Effector CD8-positive, alpha-beta T cell (primary cell): ENCODE results near the gene NEDD9.

Experiments used
- DNase-seq: peaks from one replicate; lab custom pipeline; 2025; lab: John Stamatoyannopoulos, UW

Gene NEDD9

DNA sequence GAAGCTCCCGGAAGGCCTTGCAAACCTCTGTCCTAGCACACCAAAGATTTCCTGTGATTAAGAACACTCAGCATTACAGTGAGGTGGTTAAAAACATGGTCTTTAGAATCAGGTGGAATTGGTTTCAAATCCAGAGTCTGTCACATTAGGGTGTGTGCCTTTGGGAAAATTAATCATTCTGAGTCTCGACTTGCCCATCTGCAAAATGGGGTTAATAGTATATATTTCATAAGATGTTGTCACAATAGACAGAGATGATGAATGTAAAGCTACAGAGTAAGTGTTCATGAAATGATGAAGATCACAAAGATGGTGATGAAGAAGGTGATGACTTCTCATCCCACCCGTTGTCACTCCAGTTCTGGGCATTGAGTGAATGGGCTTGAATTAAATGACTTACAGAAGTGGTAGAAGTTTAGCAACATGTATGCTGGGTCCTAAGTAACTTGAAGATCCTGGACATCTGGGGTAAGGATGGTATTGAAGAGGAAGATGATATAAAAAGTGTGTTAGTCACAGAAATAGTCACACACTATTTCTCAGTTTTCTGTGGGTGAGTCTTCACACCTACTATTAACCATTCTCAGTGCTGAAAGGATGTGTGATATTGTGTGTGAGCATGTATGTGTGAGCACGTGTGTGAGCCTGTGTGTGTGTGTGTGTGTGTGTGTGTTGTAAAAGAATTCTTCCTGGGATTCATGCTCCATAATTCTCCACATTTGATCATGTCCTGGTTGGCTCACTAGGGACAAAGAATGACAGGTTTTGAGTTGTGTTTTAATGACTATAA is 28.0 kb upstream of the NEDD9 start:
- no peak for DNase-seq

DNA sequence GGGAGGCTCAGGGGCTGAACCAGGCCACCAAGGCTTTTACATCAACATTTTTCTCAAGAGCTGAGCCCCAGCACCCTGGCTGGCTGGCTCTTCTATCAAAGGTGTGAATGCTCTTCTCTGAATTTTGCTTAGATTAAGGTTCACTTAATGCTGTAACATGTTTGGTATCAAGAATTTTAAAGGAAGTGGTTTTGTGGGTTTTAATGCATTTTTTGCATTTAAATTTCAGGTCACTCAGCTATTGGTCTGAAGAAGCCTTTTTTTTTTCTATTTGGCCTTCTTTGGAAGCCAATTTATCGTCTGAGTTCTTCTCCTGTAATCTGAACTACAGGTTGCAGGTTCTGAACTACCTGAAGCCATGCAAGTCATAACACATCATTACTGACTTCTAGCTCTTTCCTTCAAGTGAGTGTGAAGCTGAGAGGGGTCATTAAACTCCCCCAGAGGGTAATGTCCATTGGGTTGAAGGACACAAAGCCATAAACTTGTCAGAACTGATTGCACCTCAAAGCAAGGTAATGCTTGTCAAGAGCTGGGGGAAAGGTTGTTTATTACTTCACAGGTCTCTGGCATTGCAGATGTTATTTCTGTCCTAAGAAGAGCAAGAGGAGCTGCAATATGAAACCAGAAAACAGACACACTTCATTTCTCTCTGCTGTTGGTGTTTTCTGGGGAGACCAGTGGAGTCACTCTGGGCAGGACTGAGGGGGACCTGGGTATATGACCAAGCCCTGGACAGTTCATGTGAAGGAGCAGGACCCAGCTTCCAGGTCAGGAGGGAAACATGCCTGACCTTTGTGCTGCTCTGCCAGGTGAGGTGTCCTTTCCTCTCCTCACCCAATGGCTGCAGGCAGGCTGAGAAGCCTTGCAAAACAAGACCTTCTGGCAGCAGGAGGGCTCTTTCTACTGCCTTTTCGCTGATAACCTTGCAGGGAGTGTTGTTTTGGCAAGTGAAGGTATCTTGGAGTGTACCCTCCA is 26.1 kb upstream of the NEDD9 start:
- no peak for DNase-seq

DNA sequence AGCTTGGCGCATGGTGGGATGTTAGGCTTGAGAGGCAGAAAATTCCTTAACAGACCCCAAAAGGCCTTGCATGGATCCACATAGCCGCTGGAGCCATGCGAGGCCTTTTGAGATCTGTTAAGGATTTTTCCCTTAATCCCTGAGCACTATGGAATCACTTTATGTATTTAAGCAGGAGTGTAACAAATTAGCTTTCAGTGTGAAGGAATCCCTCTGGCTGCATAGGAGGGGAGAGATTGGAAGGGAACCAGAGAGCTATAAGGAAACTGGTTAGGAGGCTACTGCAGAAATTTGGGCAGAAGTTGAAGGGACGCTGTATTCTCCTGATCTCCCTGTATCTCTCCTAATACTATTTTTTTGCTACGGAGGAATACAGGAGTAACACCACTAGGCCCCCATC is 23.1 kb upstream of the NEDD9 start:
- no peak for DNase-seq

DNA sequence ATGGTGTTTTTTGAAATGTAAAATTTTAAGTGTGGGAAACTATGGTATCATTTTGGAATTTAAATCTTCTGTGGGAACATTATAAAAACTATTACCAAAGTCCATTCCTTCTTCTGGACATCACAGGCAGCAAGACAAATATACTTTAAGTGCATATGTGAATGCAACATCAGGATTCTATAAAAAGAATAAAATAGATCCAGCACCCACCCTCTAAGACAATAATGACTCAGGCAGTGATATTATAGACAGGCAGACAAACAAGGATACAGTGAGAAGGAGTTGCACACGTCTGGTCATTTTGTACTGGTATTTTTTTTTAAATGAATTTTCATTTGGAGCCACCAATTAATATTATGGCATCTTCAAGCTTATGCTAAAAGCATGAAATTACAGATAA is 21.1 kb upstream of the NEDD9 start:
- DNase-seq, result no peak

DNA sequence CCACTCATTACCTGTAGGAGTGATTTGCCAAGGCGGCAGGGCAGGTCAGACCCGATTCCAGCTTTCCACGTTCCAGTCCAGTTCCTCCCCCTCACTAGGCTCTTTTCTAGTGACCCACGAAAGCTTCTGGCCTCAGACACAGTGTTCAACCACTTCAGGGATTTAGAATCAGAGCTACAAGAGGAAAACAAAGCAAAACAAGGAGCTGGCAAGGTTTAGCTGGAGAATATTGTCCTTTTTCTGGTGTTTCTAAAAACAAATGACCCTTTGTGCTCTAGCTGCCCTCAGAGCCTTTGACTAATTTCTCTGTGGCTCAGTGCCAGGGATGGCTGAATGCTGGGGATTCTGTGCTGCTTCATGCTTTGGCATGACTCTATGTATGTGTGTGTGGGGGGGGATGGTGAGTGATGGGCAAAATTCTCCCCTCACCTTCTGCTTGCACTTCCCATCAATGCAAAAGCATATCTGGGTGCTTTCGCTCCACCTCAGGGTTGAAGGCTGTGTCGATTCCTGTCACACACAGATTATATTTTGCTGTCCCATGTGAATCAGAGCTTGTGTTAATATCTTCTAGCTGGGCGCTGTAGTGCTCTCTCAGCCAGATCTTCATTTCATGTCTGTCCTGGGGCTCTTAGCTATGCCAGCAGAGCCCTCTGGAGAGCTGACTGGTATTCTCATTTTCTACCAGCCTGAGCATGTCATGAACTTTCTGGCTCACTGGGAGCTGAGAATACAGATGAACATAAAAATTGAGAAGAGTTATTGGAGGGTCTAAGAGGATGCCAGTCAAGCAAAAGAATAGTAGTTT is 19.3 kb upstream of the NEDD9 start:
- DNase-seq, result no peak

DNA sequence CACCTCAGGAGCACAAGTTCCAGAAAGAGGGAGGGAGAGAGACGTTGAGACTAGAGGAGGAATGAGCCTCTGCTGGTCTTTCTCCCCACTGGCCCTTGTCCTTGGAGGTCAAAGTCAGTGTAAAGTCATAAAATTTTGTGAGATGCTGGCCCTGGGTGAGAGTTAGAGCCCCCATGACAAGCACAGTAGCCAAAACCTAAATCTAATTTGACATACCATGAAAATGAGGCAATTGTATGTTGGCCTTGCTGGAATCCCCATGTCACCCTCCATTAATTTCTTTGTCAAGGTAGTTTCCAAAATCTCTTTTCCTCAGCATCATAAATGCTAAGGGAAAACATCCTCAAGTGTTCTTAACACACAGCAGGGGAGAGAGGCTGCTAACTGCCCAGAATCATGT is 17.6 kb upstream of the NEDD9 start:
- no peak for DNase-seq

DNA sequence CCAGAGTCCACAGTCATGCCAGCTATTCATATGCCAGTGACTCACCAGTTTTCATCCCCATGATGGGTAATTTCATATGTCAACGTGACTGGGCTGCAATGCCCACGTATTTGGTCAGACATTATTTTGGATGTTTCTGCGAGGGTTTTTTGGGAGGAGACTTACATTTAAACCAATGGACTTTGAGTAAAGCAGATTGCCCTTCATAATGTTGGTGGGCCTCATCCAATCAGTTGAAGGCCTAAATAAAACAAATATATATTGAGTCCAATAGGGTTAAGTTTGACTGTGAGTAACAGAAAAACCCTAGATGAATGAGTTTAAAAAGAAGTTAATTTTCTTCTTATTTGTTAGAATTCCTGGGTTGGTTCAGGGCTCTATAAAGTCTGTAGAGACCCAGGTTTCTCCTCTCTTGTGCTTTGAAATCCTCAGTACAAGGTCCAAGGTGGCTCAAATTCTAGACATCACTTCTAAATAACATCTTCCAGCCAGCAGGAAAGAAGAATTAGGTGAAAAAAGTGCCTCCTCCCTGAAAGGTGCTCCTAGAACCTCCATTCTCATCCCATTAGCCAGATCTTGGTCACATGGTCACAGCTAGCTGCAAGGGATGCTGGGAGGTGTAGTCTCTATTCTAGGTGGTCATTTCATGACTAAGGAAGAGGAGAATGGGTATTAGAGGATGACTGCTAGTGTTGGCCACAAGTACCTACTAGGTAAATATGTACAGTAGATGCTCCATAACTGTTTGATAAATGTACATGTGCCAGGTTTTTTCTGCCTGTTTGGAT is 16.7 kb upstream of the NEDD9 start:
- no peak for DNase-seq

DNA sequence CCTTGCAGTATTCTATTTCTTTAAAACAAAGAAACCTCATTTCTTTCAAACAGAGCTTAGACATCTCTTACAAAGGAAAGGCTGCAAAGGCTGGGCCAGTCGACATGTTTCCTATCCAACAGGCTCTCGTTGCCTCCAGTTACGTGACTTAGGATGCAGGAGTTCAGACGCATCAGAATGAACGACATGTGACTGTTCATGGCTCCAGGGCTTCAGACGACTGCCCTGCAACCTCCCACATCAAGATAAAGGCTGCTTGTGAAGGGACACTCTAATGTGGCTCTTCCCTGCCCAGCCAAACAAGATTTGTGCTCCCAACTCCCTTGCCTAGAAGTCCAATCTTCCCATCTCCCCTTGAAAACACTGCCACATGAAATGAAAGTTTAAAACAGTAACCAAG is 14.3 kb upstream of the NEDD9 start:
- DNase-seq, result no peak

DNA sequence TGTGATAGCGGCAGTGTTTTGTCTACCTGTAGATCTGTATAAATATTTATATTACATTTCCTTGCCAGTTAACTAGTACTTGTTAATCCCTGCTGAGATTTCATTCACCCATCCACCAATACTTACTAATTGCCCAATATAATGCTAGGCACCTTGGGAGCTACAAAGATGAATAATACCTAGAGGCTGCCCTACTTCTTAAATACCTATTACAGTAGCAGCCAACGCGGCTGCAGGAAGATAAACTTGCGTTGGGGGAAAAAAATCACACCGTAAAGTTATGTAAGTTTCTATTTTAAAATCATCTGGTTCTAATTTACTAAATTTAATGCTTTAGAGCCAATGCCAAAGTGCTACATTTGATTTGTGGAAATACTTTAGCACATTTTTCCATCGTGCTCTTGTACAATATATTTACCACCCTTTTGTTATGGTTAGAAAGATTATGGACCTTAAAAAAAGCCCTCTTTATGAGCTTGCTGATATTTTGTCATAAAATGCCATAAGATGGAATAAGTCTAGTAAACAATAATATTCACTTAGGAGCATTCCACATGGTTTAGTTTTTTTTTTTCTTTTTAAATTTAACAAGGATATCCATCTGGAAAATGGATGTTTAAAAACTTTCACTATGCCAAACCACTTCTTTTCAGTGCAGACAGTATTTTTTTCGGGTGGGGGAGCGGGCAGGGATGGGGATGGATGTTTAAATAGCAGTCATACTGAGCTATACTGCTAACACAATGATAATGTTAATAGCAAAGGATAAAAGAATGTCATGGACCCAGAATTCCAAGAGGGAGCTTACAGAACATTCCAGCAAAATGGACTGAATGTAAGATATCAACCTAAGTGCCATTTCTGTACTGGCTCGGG is 13.2 kb upstream of the NEDD9 start:
- no peak for DNase-seq

DNA sequence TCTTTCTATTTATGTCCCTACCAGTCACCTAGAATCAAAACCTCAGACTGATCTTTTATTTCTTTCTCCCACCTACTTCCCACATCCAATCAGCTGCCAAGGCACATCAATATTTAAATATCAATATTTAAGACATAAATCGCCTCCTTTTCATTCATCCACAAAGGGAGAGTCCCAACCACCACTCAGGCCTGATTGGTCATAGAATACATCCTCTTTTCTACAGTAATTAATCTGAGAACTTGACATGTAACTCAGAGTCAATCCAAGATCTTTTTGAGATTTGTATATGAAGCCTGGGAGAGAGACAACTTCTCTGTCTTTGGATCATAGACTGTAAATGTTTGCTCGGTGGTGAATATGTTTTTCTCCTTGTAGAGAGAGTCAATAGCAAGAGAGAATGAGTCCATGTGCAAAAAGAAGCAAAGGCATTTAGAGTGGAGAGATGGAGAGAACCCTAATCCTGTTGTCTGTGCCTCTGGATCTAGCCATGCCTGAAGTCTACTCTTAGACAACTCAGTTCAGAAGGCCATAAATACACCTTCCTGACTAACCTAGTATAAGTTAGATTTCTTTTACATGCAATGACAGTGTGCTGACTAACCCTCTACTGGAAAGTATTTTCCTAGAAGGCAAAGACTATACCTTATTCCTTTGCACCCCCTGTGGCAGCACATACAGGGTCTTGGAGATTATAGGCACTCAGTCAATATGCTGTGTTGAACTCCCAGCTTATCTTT is 12.1 kb upstream of the NEDD9 start:
- no peak for DNase-seq

DNA sequence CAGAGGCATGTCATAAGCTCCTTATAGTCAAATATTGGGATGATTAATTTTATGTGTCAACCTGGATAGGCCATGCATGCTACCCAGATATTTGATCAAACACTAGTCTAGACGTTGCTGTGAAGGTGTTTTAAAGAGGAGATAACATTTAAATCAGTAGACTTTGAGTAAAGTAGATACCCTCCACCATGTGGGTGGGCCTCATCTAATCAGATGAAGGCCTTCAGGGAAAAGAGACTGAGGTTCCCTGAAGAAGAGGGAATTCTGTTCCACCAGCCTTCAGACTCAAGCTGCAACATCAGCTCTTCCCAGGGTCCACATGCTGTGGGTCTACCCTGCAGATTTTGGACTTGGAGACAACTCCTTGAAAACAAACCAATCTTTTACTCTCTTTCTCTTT is 11.4 kb upstream of the NEDD9 start:
- DNase-seq, result no peak

DNA sequence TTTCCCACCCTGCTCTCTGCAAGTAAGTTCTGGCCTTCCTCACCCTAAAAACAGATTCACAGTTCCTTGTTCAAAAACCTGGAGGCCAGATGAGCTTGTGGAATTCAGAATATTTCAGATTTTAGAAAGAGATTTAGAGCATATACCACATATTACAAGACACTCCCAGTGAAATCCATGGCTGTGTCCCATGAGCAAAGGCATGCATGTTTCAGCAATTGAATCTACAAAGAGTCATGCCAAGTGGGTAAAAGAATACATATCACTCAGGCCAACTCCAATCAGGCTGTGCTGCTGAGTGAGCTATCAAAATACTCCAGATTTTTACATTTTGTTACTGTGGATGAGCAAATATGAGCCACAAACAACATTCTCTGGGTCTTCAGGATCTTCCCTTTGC is 10.2 kb upstream of the NEDD9 start:
- no peak for DNase-seq

DNA sequence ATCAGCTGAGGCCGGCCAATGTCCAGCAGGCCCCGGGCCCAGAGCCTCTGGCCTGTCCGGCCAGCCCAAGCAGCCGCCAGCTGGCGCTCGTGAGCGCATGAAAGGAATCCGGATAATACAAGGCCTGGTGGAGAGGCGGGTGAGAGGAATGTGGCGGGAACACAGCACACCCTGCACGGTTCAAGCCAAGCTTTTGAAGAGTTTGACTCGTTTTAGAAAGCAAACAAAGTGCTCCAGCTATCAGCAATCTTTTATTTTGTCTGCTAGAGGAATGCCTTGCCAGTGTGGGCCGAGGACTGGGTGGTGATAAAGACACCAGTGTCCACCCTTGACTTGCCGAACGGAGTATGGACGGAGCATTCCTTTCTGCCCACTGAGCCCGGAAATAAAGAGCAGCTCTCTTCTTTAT is 9.3 kb upstream of the NEDD9 start:
- DNase-seq, result no peak

DNA sequence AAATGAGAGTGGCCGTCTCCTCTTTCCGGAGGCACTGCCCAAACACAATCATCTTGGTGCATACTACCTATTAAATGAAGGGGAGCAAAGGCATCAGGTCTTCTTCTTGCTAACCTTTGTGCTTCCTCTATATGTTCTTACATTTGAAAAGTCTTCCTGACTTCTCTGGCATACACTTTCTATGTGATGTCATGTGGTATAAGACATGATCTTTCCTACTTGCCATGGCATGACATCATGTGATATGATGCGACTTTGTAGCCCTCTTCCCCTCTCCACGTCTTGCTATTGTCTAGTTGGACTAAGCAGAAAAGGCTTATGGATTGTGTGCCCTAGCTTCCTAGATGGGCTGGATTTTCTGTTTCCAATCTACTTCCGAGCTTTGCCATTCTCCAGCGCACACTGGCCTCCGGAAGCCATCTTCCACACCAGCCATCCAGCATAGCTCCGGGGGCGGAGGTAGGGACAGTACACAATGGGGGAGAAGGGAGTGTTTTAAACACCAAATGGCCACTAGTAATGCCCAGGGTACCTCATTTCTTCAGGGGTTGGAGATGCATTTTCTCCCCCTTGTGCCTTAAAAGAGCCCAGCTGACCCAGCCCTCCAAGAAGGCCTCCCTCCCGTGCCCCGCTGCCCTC is 8.8 kb upstream of the NEDD9 start:
- no peak for DNase-seq

DNA sequence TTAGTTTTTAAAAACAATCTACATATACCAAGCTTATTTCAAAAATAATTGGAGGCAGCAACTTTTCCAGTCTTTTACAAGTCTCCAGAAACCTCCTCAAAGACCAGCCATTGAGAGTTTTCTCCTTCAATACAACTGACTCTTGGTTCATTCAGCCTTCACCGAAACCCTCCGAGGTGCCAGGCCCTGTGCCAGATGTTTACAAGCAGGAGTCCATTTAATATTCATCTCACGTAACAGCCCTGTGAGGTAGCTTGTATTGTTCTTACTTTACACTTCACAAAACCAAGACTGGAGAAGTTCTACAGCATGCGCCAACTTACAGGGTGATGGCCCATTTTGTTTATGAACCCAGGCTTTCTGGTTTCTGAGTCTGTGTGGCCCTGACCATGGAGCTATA is 5.5 kb upstream of the NEDD9 start:
- DNase-seq, result no peak

DNA sequence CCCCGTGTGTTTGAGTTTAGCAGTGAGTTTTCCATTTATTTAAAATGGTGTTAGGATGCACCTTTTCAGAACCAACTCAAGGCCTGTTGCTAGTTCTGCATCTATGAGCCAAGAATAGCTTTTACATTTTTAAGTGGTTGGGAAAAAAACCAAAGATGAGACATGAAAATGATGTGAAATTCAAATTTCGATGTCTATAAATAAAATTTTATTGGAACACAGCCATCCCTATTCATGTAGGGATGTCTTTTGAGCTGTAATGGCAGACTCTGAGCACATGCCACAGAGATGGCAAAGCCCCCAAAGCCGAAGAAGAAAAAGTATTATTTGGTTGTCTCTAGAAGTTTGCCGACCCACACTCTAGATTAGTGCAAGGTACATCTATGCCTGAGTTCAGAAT is 5.0 kb upstream of the NEDD9 start:
- no peak for DNase-seq

DNA sequence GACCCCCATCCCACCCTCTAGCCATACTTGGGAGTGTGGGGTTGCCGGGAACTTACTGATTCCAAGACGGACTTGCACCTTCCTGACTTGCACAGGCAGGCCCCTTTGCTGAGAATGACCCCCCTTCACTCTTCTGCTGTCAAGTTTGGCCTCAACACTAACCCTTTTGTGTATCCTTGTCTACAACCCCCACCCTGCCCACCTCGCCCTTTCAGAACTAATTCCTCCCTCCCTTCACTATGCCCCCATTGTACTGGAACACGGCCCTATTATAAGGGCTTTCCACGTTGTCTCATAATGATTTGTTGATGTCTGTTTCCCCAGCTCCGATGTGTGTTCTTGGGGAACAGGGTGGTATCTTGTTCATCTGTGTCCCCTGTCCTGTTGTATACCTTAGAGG is 4.4 kb upstream of the NEDD9 start:
- DNase-seq, result no peak

DNA sequence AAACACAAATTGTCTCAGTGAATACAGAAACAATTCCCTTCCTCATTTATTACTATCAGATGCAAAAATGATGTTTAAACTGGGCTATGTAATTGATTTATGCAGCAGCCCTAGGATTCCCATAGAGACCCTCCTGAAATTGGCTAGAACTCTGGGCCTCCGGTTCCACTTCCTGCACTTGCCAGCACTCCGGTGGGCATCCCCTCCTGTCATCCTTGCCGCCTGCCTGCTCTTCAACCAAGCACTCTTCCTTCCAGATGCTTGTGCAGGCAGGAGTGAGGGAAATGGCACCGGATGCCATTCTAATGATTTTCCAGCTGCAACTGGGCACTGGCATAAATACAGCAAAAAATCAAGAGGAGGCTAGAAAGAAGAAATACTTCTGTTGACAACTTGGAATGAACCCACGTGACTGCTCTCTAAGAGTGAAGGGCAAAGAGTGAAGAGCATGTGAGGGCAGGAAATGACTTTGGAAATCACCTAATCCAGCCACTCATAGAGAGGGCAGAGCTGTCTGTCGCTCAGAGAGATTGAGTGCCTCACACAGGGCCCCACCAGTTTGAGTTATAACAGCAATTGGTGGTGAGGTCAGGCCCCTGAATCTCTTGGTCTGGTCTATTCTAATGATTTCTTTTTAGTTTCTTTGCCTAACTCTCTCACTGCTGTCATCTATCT is 3.7 kb upstream of the NEDD9 start:
- DNase-seq, result no peak

DNA sequence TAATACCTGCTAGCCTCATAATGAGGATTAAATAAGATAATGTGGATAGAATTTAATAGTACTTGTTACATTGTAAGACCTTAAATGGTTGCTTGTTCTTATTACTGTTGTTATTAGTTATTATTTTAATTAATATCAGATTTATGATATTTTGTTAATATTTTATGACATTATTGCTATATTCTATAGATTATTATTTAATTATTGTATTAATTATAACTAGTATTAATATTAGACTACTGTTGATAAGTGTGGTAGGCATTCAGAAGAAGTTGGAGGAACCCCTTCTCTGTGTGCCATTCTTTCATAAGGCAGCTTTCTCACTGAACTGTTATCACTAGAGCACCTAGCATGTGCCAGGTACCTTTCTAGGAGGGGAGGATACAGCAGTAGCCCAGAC is 2.6 kb upstream of the NEDD9 start:
- no peak for DNase-seq
